ENCODE results near the gene PRRC2B. TPM values are rescaled to one million over a fixed set of nuclear protein-coding genes. Genes with fewer than 3 reads are reported as not detected.

PRRC2B gene
- total and polyA plus RNA-seq, 2 experiments from 2014 or later = 45.0 to 193 TPM

DNA sequence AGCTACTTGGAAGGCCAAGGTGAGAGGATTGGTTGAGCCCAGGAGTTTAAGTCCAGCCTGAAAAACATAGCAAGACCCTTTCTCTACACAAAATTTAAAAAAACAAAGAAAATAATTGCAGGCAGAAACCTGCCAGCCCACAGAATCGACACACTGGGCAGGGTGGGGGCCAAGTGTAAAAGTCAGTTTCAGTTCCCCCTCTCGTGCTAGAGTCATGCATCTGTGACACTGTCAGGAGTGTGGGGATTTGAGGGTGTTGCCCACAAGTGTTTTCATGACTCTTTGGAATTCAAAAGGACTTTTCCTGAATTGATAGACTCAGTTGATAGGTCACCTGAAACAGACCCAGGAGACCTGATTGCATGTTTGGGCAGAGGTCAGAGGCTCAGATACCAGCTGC is 47.6 kb downstream of the PRRC2B start (continued):
- TF ChIP-seq, protein P1, sequence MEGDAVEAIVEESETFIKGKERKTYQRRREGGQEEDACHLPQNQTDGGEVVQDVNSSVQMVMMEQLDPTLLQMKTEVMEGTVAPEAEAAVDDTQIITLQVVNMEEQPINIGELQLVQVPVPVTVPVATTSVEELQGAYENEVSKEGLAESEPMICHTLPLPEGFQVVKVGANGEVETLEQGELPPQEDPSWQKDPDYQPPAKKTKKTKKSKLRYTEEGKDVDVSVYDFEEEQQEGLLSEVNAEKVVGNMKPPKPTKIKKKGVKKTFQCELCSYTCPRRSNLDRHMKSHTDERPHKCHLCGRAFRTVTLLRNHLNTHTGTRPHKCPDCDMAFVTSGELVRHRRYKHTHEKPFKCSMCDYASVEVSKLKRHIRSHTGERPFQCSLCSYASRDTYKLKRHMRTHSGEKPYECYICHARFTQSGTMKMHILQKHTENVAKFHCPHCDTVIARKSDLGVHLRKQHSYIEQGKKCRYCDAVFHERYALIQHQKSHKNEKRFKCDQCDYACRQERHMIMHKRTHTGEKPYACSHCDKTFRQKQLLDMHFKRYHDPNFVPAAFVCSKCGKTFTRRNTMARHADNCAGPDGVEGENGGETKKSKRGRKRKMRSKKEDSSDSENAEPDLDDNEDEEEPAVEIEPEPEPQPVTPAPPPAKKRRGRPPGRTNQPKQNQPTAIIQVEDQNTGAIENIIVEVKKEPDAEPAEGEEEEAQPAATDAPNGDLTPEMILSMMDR (conservative IDR thresholded peaks at IDR 0.05; ENCODE audit: low read depth in 2 of 2) = no peak
- TF ChIP-seq ZNF331 (CRISPR knock-in tag; IDR thresholded peaks at IDR 0.05; ENCODE audit: low read depth) (no peak), POLR2AphosphoS5 (IDR thresholded peaks at IDR 0.05; ENCODE audit: low read depth) (no peak)

DNA sequence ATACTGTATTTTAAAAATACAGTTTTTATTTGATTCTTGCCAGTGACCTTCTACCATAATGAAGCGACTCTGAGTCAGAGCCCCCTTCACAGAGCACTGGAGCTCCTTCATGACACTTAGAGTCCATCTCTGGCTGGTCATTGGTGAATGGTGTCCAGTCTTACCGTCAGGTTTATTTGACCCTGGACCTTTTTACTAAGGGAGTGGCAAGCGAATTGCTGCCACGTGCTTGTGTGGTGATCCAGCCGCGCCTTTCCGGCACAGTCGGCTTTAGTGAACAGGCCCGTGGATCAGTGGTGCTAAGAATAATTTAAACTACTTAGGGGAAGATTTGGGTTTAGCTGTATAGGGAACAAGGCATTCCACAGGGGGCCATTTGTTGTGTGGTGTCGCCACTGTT is 48.5 kb downstream of the PRRC2B start:
- Mint-ChIP-seq H3K4me1 (peaks cover 23% of the 10 kb centered on the region), H3K4me3 (no peak overlapping the region), H3K27ac (no peak overlapping the region; the same call in 1 of the 2 replicates), H3K27me3 (ENCODE audit: insufficient read depth, low read depth, poor library complexity) (peaks cover 10% of the 10 kb centered on the region), H3K9me3 (no peaks in the 10 kb centered on the region), H3K36me3 (ENCODE audit: low read depth) (peaks cover 94% of the 10 kb centered on the region)
- Histone ChIP-seq H3K4me1 (ENCODE audit: insufficient read depth) (peaks cover 13% of the 10 kb centered on the region), H3F3A (replicated peaks; ENCODE audit: low read depth) (peaks cover 70% of the 10 kb centered on the region), H4K20me1 (replicated peaks; ENCODE audit: insufficient read depth) (peaks cover 51% of the 10 kb centered on the region), H3K27me3 (ENCODE audit: insufficient read depth) (no peaks in the 10 kb centered on the region), H2AFZ (no peak overlapping the region), H3K79me2 (replicated peaks; ENCODE audit: insufficient read depth) (peaks cover 89% of the 10 kb centered on the region), H3K4me2 (no peak overlapping the region), H3K27ac (ENCODE audit: low read depth) (peak overlapping the region; percentile 68; the same call in 1 of the 2 replicates), H3K36me3 (ENCODE audit: insufficient read depth) (peaks cover 89% of the 10 kb centered on the region), H3K4me3 (no peak overlapping the region), H3K9me2 (ENCODE audit: insufficient read depth) (no peaks in the 10 kb centered on the region)
- no peak for DNase-seq (ENCODE audit: low spot score)
- ATAC-seq = no peak
- TF ChIP-seq ZNF331 (CRISPR knock-in tag; IDR thresholded peaks at IDR 0.05; ENCODE audit: low read depth) (no peak), EZH2phosphoT487 (IDR thresholded peaks at IDR 0.05; ENCODE audit: unreplicated experiment) (no peak), NANOG (IDR thresholded peaks at IDR 0.05; ENCODE audit: borderline replicate concordance) (no peak), JUNB (IDR thresholded peaks at IDR 0.05; ENCODE audit: unreplicated experiment) (no peak), EZH2 (IDR thresholded peaks at IDR 0.05; ENCODE audit: low read depth, unreplicated experiment) (no peak), CREB1 (CRISPR knock-in tag; IDR thresholded peaks at IDR 0.05; ENCODE audit: low read depth) (no peak), ZNF114 (CRISPR knock-in tag; IDR thresholded peaks at IDR 0.05) (no peak), STAT1 (IDR thresholded peaks at IDR 0.05; ENCODE audit: unreplicated experiment) (no peak), POLR2AphosphoS5 (IDR thresholded peaks at IDR 0.05; ENCODE audit: low read depth) (no peak)
- TF ChIP-seq, protein P2, sequence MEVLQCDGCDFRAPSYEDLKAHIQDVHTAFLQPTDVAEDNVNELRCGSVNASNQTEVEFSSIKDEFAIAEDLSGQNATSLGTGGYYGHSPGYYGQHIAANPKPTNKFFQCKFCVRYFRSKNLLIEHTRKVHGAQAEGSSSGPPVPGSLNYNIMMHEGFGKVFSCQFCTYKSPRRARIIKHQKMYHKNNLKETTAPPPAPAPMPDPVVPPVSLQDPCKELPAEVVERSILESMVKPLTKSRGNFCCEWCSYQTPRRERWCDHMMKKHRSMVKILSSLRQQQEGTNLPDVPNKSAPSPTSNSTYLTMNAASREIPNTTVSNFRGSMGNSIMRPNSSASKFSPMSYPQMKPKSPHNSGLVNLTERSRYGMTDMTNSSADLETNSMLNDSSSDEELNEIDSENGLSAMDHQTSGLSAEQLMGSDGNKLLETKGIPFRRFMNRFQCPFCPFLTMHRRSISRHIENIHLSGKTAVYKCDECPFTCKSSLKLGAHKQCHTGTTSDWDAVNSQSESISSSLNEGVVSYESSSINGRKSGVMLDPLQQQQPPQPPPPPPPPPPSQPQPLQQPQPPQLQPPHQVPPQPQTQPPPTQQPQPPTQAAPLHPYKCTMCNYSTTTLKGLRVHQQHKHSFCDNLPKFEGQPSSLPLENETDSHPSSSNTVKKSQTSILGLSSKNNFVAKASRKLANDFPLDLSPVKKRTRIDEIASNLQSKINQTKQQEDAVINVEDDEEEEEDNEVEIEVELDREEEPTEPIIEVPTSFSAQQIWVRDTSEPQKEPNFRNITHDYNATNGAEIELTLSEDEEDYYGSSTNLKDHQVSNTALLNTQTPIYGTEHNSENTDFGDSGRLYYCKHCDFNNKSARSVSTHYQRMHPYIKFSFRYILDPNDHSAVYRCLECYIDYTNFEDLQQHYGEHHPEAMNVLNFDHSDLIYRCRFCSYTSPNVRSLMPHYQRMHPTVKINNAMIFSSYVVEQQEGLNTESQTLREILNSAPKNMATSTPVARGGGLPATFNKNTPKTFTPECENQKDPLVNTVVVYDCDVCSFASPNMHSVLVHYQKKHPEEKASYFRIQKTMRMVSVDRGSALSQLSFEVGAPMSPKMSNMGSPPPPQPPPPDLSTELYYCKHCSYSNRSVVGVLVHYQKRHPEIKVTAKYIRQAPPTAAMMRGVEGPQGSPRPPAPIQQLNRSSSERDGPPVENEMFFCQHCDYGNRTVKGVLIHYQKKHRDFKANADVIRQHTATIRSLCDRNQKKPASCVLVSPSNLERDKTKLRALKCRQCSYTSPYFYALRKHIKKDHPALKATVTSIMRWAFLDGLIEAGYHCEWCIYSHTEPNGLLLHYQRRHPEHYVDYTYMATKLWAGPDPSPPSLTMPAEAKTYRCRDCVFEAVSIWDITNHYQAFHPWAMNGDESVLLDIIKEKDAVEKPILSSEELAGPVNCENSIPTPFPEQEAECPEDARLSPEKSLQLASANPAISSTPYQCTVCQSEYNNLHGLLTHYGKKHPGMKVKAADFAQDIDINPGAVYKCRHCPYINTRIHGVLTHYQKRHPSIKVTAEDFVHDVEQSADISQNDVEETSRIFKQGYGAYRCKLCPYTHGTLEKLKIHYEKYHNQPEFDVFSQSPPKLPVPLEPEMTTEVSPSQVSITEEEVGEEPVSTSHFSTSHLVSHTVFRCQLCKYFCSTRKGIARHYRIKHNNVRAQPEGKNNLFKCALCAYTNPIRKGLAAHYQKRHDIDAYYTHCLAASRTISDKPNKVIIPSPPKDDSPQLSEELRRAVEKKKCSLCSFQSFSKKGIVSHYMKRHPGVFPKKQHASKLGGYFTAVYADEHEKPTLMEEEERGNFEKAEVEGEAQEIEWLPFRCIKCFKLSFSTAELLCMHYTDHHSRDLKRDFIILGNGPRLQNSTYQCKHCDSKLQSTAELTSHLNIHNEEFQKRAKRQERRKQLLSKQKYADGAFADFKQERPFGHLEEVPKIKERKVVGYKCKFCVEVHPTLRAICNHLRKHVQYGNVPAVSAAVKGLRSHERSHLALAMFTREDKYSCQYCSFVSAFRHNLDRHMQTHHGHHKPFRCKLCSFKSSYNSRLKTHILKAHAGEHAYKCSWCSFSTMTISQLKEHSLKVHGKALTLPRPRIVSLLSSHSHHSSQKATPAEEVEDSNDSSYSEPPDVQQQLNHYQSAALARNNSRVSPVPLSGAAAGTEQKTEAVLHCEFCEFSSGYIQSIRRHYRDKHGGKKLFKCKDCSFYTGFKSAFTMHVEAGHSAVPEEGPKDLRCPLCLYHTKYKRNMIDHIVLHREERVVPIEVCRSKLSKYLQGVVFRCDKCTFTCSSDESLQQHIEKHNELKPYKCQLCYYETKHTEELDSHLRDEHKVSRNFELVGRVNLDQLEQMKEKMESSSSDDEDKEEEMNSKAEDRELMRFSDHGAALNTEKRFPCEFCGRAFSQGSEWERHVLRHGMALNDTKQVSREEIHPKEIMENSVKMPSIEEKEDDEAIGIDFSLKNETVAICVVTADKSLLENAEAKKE (CRISPR knock-in tag; IDR thresholded peaks at IDR 0.05) = no peak
- TF ChIP-seq, protein P3, sequence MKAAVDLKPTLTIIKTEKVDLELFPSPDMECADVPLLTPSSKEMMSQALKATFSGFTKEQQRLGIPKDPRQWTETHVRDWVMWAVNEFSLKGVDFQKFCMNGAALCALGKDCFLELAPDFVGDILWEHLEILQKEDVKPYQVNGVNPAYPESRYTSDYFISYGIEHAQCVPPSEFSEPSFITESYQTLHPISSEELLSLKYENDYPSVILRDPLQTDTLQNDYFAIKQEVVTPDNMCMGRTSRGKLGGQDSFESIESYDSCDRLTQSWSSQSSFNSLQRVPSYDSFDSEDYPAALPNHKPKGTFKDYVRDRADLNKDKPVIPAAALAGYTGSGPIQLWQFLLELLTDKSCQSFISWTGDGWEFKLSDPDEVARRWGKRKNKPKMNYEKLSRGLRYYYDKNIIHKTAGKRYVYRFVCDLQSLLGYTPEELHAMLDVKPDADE (IDR thresholded peaks at IDR 0.05) = no peak
- TF ChIP-seq, protein P1 (conservative IDR thresholded peaks at IDR 0.05; ENCODE audit: low read depth in 2 of 2) = no peak
